Airway epithelial cell (primary cell): ENCODE data around the gene IFFO2. TPM values are rescaled to one million over a fixed set of nuclear protein-coding genes. Genes with fewer than 3 reads are reported as not detected.

Experiments used
- total RNA-seq: library from RNA; depleted of rRNA; stranded (reverse); fragments of >200 nt; gene quantifications from 2 replicates; pipeline ENCODE4 v1.2.3, GENCODE V29; 2015

The IFFO2 gene
- 50.2 and 77.9 TPM in 2 replicates for total RNA-seq

DNA sequence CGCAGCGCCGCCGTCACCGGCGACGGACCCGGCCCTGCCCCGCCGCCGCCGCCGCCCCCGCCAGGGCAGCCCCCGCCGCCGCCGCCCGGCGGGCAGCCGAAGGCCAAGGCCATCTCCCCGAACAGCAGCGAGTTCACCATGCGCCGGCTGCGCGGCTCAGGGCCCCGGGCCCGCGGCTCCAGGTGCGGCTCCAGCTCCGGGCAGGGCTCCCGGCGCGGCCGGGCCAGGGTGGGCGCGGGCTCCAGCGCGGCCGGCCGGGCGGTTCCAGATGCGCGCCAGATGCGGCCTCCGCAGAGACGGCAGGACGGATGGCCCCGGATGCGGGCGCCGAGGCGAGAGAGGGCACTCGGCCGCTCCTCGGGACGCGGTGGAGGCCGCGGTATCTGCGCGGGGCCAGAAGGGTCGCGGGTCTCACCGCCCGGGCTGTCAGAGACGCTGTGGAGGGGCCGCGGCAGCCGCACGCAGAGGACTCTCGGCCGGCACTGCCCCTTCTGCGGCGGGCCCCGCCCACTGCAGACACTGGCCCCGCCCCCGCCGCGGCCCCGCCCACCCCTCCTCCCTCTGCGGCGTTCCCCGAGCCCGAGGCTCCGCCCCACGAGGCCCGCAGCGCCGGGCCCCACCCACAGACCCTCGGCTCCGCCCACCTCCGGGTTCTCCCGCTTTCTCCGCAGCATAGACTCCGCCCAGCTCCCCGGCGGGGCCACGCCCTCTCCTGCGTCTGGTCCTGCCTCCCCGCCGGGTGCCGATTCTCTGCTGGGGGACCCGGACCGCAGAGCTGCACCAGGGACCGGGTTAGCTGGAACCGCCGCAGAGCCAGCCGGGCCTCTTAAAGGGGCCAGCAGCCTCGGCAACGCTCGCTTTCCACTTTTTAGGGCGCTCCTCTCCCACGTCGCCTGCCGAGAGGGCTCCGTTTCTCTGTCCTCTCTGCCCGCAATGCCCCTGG is at the start of gene IFFO2:
IFFO2 (minus strand) TSS at position 484 of the 943 bp plus-strand sequence; CDS start at position 140, 344 bp downstream.

DNA sequence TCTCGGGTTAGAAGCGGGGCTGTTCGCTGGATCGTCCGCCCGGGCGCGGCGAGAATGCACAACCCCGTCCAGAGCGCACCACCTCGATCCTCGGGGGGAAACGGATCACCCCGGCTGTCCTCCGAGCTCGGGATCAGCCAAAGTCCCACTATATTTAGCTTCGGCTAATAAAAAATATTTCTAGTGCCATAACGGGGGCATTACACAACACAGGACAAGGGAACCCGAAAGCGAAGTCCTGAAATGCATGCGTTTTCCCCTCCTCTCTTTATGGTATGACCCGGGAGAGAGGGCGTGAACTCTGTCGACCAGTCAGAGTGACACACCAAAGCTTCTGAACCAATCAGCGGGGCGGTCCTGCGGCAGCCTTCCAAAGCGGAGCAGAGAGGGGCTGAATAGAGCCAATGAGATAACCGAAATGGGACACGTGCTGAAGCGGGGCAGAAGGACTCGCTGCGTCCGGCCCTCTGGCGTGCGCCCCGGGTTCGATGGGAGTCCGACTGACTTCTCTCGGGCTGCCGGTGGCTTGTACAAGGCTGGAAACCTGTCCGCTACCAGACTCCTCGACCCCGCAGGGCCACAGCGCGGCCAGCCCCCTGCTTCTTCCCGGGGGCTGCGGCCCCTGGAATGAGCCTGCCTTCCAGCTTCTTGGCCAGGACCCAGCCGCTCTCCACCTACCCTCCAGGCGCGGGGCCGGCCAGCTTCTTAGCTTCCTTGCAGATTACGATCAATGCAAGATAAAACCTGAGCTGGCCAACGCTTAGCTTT is 53.8 kb downstream of the IFFO2 start, which contains the start of gene ALDH4A1:
ALDH4A1 (minus strand) TSS at position 33 of the 768 bp plus-strand sequence; CDS start at position 1, 32 bp downstream.

DNA sequence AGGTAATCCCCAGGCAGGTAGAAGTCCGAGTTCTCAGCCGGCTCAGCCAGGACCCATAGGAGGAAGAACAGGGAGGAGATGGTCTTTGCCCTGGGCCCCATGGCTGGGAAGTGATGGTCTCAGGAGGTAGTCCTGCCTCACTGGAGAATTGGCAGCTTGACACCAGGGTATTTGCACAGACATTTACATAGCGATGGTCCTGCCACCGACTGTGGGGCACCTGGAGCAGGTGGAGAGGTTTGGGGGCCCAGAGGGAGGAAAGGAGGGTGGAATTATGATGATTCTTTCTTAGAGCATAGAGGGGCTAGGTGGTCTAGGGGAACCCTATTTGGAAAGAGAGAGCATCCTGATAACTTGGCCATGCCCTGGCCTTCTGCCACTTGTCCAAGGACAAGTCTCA is 96.9 kb downstream of the IFFO2 start, which contains the start of gene TAS1R2:
TAS1R2 (minus strand) TSS at position 101 of the 400 bp plus-strand sequence; CDS start at position 101, 0 bp downstream.

Other genes starting within 250 kb of the IFFO2 start
- not detected in 2 replicates for gene TAS1R2, start 97.0 kb downstream of the IFFO2 start, total RNA-seq
- gene ALDH4A1, start 54.1 kb downstream of the IFFO2 start, total RNA-seq, result 40.9 and 50.1 TPM in 2 replicates